Cardiac fibroblast (primary cell): ENCODE measurements around the gene SDK1.

Experiments used
- DNase-seq, 2 donors: peaks; one replicate each; pipeline versions ENCODE4 v3.0.0 to v3.0.0-alpha.2; 2010; ENCODE audit warnings: low read depth in 2 of 2
- H3K4me3 ChIP-seq, 2 donors: replicated peaks in 1 of 2; 1 replicate in 1 of 2; 2 replicates in 1 of 2; pipeline ENCODE4 v1.5.1; 2011; ENCODE audit warnings: low read depth in 2 of 2, low read length in 2 of 2, mild to moderate bottlenecking in 2 of 2, moderate library complexity in 1 of 2
- TF ChIP-seq, protein P1 (sequence below): IDR thresholded peaks from one replicate; pipeline ENCODE4 v1.5.1; 2011; ENCODE audit warnings: low read depth, mild to moderate bottlenecking, low read length, inconsistent platforms

The SDK1 gene

DNA sequence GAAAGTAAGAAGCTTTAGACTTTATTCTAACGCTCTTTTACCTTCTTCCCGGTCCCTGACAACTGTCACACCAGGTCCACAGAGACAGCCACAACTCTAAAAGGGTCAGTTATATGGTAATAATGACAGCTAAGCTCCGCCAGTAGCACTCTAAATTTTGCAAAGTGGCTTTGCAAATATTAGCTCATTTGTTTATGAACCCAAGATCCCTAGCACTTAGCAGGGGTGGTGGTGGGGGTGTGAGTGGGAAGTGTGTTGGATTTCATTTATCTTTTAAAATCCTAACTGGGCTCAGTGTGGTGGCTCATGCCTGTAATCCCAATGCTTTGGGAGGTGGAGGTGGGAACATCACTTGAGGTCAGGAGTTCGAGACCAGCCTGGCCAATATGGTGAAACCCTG, 34.8 kb upstream of the SDK1 start:
- DNase-seq = no peak
- TF ChIP-seq, protein P1, sequence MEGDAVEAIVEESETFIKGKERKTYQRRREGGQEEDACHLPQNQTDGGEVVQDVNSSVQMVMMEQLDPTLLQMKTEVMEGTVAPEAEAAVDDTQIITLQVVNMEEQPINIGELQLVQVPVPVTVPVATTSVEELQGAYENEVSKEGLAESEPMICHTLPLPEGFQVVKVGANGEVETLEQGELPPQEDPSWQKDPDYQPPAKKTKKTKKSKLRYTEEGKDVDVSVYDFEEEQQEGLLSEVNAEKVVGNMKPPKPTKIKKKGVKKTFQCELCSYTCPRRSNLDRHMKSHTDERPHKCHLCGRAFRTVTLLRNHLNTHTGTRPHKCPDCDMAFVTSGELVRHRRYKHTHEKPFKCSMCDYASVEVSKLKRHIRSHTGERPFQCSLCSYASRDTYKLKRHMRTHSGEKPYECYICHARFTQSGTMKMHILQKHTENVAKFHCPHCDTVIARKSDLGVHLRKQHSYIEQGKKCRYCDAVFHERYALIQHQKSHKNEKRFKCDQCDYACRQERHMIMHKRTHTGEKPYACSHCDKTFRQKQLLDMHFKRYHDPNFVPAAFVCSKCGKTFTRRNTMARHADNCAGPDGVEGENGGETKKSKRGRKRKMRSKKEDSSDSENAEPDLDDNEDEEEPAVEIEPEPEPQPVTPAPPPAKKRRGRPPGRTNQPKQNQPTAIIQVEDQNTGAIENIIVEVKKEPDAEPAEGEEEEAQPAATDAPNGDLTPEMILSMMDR = no peak

DNA sequence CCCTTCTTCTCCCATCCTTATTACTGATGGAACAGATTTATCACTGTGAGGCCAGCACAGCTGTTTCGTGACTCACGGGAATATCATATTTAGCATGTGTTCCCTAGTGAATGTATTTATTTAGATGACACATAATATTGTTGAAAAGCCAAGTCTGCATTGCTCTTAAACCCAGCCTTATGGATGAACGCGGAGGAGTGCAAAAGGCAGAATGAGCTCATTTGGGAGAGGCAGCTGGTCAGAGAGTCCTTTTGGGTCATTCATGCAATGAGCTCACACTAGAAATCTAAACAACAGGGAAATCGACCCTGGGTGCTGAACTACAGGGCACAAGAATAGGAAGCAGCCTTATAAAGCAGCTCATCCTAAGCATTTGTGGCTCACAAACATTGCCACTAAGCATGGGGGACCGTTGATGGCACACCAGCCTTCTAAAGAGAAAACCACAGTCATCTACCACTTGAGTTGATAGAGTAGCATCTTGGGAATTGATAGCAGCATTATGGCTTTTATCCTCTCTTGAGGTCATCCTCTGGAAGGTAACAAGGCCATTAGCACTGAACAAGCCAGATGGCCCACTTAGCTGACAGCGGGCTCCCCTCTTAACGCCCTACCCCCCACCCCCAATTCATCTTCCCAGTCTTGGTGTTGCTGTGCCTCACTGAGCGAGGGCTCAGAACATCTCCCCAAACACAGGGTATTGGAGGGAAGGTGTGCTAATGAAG, 32.9 kb upstream of the SDK1 start:
- no peak overlapping the region for H3K4me3 ChIP-seq
- TF ChIP-seq, protein P1 = no peak
- peak; percentile 65 to 98 for DNase-seq

More for the DNA sequence above, 34.8 kb upstream of the SDK1 start:
- H3K4me3 ChIP-seq = no peak overlapping the region

DNA sequence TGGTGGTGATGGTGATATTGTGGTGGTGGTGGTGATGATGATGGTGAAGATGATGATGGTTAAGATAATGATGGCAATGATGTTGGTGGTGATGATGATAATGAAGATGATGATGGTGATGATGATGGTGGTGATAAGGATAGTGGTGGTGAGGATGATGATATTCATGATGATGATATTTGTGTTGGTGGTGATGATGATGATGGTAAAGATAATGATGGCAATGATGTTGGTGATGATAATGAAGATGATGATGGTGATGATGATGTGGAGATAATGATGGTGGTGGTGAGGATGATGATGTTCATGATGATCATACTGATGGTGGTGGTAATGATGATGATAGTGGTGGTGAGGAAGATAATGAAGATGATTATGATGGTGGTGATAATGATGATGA, 30.7 kb upstream of the SDK1 start:
- no peak for DNase-seq
- H3K4me3 ChIP-seq = no peak overlapping the region
- TF ChIP-seq, protein P1 = no peak

DNA sequence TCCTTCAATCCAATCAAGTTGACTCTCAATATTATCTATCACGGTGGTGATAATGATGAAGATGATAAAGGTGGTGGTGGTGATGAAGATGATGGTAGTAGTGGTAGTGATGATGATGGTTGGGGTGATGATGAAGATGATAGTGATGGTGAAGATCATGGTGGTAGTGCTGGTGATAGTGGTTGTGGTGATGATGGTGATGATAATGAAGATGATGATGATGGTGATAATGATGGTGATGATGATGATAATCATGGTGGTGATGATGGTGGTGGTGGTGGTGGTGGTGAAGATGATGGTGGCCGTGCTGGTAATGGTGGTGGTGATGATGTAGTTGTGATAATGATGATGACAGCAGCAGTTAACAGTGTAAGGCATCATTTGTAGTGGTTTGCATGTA, 29.8 kb upstream of the SDK1 start:
- no peak overlapping the region for H3K4me3 ChIP-seq
- DNase-seq = no peak
- TF ChIP-seq, protein P1 = no peak

DNA sequence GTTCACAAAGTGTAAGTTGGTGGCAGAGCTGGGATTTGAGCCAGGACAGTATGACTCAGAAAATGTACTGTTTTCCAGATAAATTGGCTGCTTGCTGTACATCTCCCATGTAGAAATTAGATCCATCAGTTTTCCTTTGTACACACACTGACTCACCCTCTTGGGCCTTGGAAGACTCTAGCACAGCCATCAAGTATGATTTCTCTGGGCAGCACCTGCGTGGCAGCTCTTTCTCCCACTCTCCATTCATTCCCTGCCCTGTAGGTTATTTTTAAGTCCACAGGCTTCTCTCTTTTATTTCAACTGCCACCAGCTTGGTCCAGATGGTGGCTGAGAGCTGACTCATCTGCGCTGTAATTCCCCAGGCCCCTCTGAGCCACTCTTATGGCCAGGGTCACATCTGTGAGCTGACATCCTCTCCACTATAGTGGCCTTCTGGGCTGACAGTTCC, 28.3 kb upstream of the SDK1 start:
- DNase-seq = peak; percentile 63 to 72
- TF ChIP-seq, protein P1 = no peak
- H3K4me3 ChIP-seq = no peak overlapping the region

DNA sequence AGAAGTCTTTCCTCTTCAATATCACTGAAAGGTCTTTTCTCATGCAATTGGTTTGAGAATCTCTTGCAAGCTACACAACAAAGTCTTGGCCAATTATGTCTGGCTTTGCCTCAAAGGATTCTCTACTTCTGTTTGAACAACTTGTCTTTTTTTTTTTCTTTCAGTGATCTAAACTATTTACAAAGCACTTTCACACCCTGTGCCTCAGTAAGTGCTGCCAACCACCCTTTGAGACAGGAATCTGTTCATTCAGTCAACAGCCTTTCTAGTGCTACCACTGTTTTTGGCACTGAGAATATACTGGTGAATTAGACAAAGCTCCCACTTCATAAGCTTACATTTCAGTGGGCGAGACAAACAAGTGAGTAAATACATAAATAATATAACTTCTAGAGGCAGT, 26.9 kb upstream of the SDK1 start:
- DNase-seq = no peak

More for the DNA sequence above, 26.9 kb upstream of the SDK1 start:
- no peak overlapping the region for H3K4me3 ChIP-seq
- TF ChIP-seq, protein P1 = no peak
